Endodermal cell (in vitro differentiated cells): ENCODE results near the gene IL11RA. TPM values are rescaled to one million over a fixed set of nuclear protein-coding genes. Genes with fewer than 3 reads are reported as not detected.

Experiments
- DNase-seq: peaks from one replicate; pipeline ENCODE4 v3.0.0-alpha.2; 2017
- H3K27ac ChIP-seq: 2 replicates; pipeline ENCODE4 v1.5.1; 2013; ENCODE audit warnings: mild to moderate bottlenecking, low read depth, low read length, moderate library complexity
- H3K27me3 ChIP-seq: 2 replicates; pipeline ENCODE4 v1.6.1; 2013; ENCODE audit warnings: mild to moderate bottlenecking, low read length, moderate library complexity; ENCODE audit not compliant: insufficient read depth, control insufficient read depth, poor library complexity, severe bottlenecking
- H3K36me3 ChIP-seq: 2 replicates; pipeline ENCODE4 v1.7.0; 2013; ENCODE audit warnings: mild to moderate bottlenecking, low read length, moderate library complexity; ENCODE audit not compliant: control insufficient read depth, insufficient read depth
- H3K4me1 ChIP-seq: one replicate; pipeline ENCODE4 v1.7.0; 2013; ENCODE audit warnings: low read length; ENCODE audit not compliant: control insufficient read depth, insufficient read depth
- H3K4me3 ChIP-seq: 2 replicates; pipeline ENCODE4 v1.5.1; 2013; ENCODE audit warnings: mild to moderate bottlenecking, low read length, moderate library complexity
- H3K9ac ChIP-seq: 2 replicates; pipeline ENCODE4 v1.6.1; 2013; ENCODE audit warnings: mild to moderate bottlenecking, low read length, moderate library complexity; ENCODE audit not compliant: poor library complexity, severe bottlenecking; ENCODE audit errors: extremely low read depth
- H3K9me3 ChIP-seq: 2 replicates; pipeline ENCODE4 v1.6.1; 2013; ENCODE audit warnings: mild to moderate bottlenecking, low read length, moderate library complexity; ENCODE audit not compliant: control insufficient read depth
- H3K27ac Mint-ChIP-seq: 2 replicates; pipeline ENCODE4 v1.8.0; 2020; ENCODE audit warnings: mixed read lengths
- H3K27me3 Mint-ChIP-seq: 2 replicates; pipeline ENCODE4 v1.8.0; 2021; ENCODE audit warnings: mild to moderate bottlenecking, mixed read lengths; ENCODE audit not compliant: insufficient read depth
- H3K36me3 Mint-ChIP-seq: 2 replicates; pipeline ENCODE4 v1.8.0; 2020; ENCODE audit warnings: low read depth, mixed read lengths
- H3K4me1 Mint-ChIP-seq: 2 replicates; pipeline ENCODE4 v1.8.0; 2020; ENCODE audit warnings: mixed read lengths
- H3K4me3 Mint-ChIP-seq: 2 replicates; pipeline ENCODE4 v1.8.0; 2020; ENCODE audit warnings: mild to moderate bottlenecking, moderate library complexity, mixed read lengths
- H3K9me3 Mint-ChIP-seq: 2 replicates; pipeline ENCODE4 v1.8.0; 2020; ENCODE audit warnings: mild to moderate bottlenecking, mixed read lengths
- CTCF ChIP-seq: fragments of 200-600 bp; sonication (generic); conservative IDR thresholded peaks from 2 replicates; pipeline ENCODE4 v1.5.0; 2021; ENCODE audit warnings: antibody characterized with exemption, mild to moderate bottlenecking
- WGBS, 2 experiments: methylation state at CpG; one replicate each; pipeline versions ENCODE4 v1.1.5 to v1.1.7; 2013; ENCODE audit warnings: missing lambda C conversion rate in 2 of 2, mixed read lengths in 1 of 2; ENCODE audit not compliant: insufficient coverage in 1 of 2, insufficient read length in 1 of 2; 5-methylcytosine and 5-hydroxymethylcytosine counted together
- total RNA-seq, 2 donors: library from RNA; stranded (reverse); fragmentation: NEBNext Ultra II Directional in 1 of 2; extraction: Animal tissue kit (Norgen Biotek cat#: 25700) in 1 of 2; gene quantifications; 2 replicates in 1 of 2; 3 replicates in 1 of 2; pipeline ENCODE4 v1.2.1, GENCODE V29; 2021

IL11RA gene
- total RNA-seq, 2 donors from 2014 or later: 6.9 to 12.7 TPM

- Mint-ChIP-seq H3K4me1 (peaks cover 7% of the 10 kb centered on the region), H3K27me3 (peaks cover 16% of the 10 kb centered on the region), H3K27ac (no peak overlapping the region), H3K9me3 (no peaks in the 10 kb centered on the region), H3K4me3 (no peak overlapping the region), H3K36me3 (no peaks in the 10 kb centered on the region)
- Histone ChIP-seq H3K36me3 (no peaks in the 10 kb centered on the region), H3K9me3 (no peaks in the 10 kb centered on the region), H3K9ac (no peak overlapping the region), H3K27ac (no peak overlapping the region), H3K4me1 (no peaks in the 10 kb centered on the region), H3K4me3 (no peak overlapping the region), H3K27me3 (peaks cover 11% of the 10 kb centered on the region)
- TF ChIP-seq CTCF: no peak
- no peak for DNase-seq
- 90 to 96% methylated on average over 2 to 9 of the region's 9 CpGs for WGBS, 2 experiments
These were observed 57.4 kb downstream of the IL11RA start for GRCh38 chr9:34709196-34709978.

GRCh38 chr9:34710023-34710422 lies 58.0 kb downstream of the IL11RA start, which contains the start of gene CCL21:
Gene CCL21 (minus strand): TSS chr9:34710136. CDS start chr9:34710066, 70 bp downstream.
- no peaks in the 10 kb centered on the region for H3K9me3 ChIP-seq
- no peaks in the 10 kb centered on the region for H3K9me3 Mint-ChIP-seq
- H3K27ac ChIP-seq: no peak within 1 kb of the TSS
- H3K9ac ChIP-seq: no peak within 1 kb of the TSS
- WGBS, 2 experiments: 100% methylated on average over 1 of the region's 2 CpGs; no CpG with 5 or more reads in 1 of the 2 experiments
- H3K27ac Mint-ChIP-seq: no peak within 1 kb of the TSS
- H3K4me3 ChIP-seq: no peak within 1 kb of the TSS
- peaks cover 17% of the 10 kb centered on the region for H3K27me3 ChIP-seq
- H3K27me3 Mint-ChIP-seq: peaks cover 21% of the 10 kb centered on the region
- DNase-seq: no peak
- H3K4me1 ChIP-seq: no peaks in the 10 kb centered on the region
- no peak for TF ChIP-seq CTCF
- H3K36me3 Mint-ChIP-seq: no peaks in the 10 kb centered on the region
- peaks cover 7% of the 10 kb centered on the region for H3K4me1 Mint-ChIP-seq
- H3K4me3 Mint-ChIP-seq: no peak within 1 kb of the TSS
- no peaks in the 10 kb centered on the region for H3K36me3 ChIP-seq

Other genes with a start within 250 kb of the IL11RA start
- 10 to 100 TPM; 17.1 to 19.6 TPM for gene FAM219A, start 193.6 kb upstream of the IL11RA start, total RNA-seq
- 1 to 10 TPM; 2.5 to 4.1 TPM for gene DNAI1, start 193.4 kb upstream of the IL11RA start, total RNA-seq
- gene ENHO, start 129.2 kb upstream of the IL11RA start, total RNA-seq: 10 to 100 TPM in 1 of 2 donors, 1 to 10 TPM in 1; 7.1 to 14.5 TPM
- 1 to 10 TPM in 1 of 2 donors, under 1 TPM in 1; 0.53 to 1.6 TPM for gene CNTFR, start 62.5 kb upstream of the IL11RA start, total RNA-seq
- gene RPP25L, start 40.1 kb upstream of the IL11RA start, total RNA-seq: 10 to 100 TPM; 19.3 to 22.4 TPM
- gene DCTN3, start 31.7 kb upstream of the IL11RA start, total RNA-seq: 10 to 100 TPM; 51.9 to 53.6 TPM
- gene ARID3C, start 23.1 kb upstream of the IL11RA start, total RNA-seq: under 1 TPM; 0.31 to 0.80 TPM
- 10 to 100 TPM; 49.1 to 49.4 TPM for gene SIGMAR1, start 14.4 kb upstream of the IL11RA start, total RNA-seq
- gene GALT, start 5.5 kb upstream of the IL11RA start, total RNA-seq: 10 to 100 TPM; 44.3 to 49.3 TPM
- gene CCL27, start 10.5 kb downstream of the IL11RA start, total RNA-seq: not detected
- not detected for gene CCL19, start 39.1 kb downstream of the IL11RA start, total RNA-seq
- gene CCL21, start 58.0 kb downstream of the IL11RA start, total RNA-seq: not detected